Stimulated activated CD4-positive, alpha-beta T cell treated with anti-CD3 and anti-CD28 coated beads, Interleukin-4, amount 100 ng/mL, for 4 hours (primary cell): ENCODE measurements around the gene LAMA1.
"Not testable (repeated sequence)": the region's sequence is repeated elsewhere in the genome, so short reads cannot be mapped to it uniquely, and the experiment has no call there.

Source experiments
- DNase-seq, 2 experiments: peaks; one replicate each; pipeline ENCODE4 v3.0.0-alpha.2; 2020

Gene LAMA1

DNA sequence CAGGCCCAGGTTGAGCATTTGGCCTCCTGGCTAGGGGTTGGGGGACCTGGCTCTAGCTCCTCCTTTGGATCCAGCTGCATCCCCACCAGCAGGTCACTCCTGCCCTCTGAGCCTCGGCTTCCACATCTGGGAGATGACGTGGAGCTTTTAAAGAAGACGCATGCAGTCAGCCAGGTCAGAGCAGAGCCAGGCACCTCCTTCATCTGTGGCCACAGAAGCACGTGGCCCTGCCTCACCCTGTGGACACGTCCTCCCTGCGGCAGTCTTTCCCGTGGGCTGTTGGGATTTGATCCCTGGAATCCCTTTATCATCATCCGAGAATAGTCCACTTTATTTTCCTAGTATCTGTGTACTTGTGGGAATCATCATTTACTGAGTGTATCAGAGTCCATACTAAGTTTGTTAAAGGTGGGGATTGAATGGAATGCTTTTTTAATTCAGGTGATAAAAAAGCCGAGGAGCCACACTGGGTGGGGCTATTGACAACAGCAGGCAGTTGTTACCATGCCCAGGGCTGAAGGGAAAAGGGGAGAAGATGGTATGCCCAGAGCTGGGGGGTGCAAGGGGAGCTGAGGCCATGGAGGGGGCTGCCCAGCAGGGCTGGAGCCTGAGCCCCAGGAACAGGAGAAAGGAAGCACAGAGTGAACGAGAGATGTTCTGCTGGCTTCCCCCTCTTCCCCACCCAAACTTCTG is 170.1 kb downstream of the LAMA1 start:
- no peak for DNase-seq

- no peak for DNase-seq
These were observed 174.5 kb downstream of the LAMA1 start for GRCh38 chr18:6943143-6943542.

DNA sequence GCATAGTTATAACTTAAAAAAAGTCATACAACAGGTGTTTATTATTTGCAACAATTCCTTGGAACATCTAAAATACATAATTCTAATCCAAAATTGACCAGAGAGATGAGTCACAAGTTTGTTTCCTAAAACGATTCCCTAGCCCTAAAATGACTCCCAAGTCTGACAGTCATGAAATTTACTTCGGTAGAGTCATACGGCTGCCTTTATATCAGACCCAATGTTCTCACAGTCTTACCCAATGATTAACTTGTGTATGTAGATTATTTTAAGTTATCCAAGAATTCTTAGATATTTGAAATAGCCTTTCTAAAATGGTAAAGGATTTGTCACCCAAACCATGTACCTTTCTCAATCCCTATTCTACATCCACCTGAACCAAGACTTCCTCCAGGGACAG is 174.9 kb downstream of the LAMA1 start:
- no peak for DNase-seq

GRCh38 chr18:6941996-6942395 is 175.6 kb downstream of the LAMA1 start:
- DNase-seq = no peak

- no peak for DNase-seq
These were observed 177.1 kb downstream of the LAMA1 start for GRCh38 chr18:6940451-6940850.

GRCh38 chr18:6939972-6940371 is 177.6 kb downstream of the LAMA1 start:
- no peak for DNase-seq

- DNase-seq = not testable (repeated sequence)
These were observed 179.2 kb downstream of the LAMA1 start for GRCh38 chr18:6938403-6938802.

- no peak for DNase-seq
These were observed 179.6 kb downstream of the LAMA1 start for GRCh38 chr18:6938003-6938402.

GRCh38 chr18:6934859-6935258 is 182.7 kb downstream of the LAMA1 start:
- no peak for DNase-seq

DNA sequence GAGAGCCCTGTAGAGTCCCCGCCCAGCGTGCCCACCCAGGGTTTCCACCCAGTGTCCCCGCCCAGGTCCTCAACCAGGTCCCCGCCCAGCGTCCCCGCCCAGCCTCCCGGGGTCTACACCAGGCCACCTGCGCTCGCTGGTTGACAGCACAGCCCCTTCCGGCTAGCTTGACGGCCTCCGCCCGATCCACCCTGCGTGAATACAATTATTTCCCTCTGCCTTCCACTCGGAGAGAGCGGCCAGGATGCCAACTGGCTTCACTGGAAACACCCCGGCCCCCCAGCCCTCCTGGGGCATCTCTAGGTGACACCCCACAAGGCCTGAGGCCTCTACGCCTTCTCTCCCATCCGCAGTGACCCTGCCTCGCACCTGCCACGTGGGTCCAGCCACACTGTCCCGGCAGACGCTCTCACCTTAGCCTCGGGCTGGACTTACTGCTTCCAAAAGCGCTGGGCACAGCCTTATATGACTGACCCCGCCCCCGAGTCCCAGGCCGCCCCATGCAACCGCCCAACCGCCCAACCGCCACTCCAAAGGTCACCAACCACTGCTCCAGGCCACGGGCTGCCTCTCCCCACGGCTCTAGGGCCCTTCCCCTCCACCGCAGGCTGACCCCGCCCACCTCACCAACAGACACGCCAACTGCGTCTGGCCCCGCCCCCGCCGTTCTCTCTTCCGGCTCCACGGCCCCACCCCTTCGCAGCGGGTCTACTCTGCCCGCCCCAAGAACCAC is 188.1 kb downstream of the LAMA1 start:
- DNase-seq = no peak

DNA sequence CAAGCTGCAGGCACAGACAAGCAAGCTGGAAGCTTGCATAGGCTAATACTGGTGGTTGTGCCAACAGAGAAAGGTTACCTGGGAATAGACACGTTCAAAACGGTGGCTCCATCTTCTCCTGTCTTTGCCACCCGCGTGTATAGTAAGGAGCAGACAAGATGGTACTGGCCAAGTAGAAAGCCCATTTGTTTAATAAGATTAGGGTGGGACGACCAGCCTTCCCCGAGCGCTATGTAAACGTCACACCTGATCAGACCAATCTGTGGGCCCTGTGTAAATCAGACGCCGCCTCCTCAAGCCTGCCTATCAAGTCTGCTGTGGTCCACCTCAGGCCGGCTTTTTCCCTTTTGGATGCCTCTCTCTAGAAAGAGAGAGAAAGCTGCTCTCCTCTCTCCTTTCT is 189.2 kb downstream of the LAMA1 start:
- no peak for DNase-seq

DNA sequence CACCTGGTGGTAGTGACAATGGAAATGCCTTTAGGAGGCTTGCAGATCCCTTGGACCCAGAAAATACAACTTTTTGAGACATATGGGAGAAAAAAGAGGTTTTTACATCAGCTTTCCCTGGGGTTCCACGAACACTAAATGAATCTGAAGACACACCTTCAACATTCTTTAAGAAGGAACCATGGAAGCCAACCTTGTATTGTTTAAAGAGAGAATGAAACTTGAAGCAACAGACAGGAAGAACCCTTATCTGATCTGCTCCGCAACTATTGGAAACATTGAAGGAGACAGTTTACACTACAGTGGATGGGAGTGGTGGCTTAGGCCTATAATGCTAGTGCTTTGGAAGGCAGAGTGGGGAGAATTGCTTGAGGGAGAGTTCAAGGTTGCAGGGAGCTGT is 190.4 kb downstream of the LAMA1 start:
- no peak for DNase-seq

- DNase-seq = no peak
These were observed 194.4 kb downstream of the LAMA1 start for GRCh38 chr18:6923220-6923619.

DNA sequence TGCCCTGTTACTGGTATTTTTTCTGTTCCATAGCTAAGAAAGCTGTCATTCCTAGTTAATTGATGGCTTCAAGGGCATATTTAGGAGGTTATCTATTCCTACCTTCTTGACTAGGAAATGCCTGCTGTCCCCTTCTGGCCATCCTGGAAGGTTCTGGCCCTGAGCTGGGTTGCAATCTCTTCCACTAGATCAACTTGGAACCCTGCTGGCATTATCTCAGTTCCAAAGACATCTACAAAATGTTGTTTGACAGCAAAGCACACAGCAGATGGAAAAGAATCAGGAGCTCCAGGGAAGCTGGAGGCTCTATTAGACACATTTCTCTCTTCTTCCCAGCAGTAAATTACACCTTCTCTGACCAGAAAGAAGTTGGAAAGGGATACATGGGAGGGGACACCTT is 196.0 kb downstream of the LAMA1 start:
- DNase-seq = no peak

- no peak for DNase-seq
These were observed 197.3 kb downstream of the LAMA1 start for GRCh38 chr18:6920099-6920955.

DNA sequence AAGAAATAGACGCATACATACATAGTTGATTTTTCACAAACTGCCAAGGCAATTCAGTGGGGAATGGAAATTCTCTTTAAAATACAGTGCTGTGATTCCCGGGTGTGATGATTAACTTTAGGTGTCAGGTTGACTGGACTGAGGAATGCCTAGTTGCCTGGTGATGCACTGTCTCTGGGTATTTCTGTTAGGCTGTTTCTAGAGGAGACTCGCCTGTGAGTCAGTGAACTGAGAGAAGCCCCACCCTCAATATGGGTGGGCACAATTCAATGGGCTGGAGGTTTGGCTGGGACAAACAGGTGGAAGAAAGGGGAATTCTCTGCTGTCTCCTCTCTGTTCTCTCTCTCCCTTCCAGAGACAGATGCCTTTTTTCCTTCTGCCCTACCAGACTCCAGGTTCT is 200.5 kb downstream of the LAMA1 start:
- no peak for DNase-seq

- DNase-seq = no peak
These were observed 216.2 kb downstream of the LAMA1 start for GRCh38 chr18:6901286-6901926.

- DNase-seq = no peak
These were observed 225.8 kb downstream of the LAMA1 start for GRCh38 chr18:6891788-6892187.
